Esophagus squamous epithelium (tissue), 5 donors: Measurements from ENCODE around the gene FUT7. TPM values are rescaled to one million over a fixed set of nuclear protein-coding genes. Genes with fewer than 3 reads are reported as not detected.

Experiments
- DNase-seq: peaks from one replicate; lab custom pipeline; 2025; lab: John Stamatoyannopoulos, UW
- H3K27ac ChIP-seq, 4 donors: fragments of 200-600 bp; sonication (generic); one replicate each; pipeline ENCODE4 v1.5.1; 2016 to 2019; ENCODE audit warnings: mild to moderate bottlenecking in 1 of 4
- H3K27me3 ChIP-seq, 4 donors: fragments of 200-600 bp; sonication (generic); 1 replicate in 3 of 4; 2 replicates in 1 of 4; pipeline versions ENCODE4 v1.5.1 to v1.6.0; 2017 to 2021; ENCODE audit warnings: antibody characterized with exemption in 1 of 4
- H3K36me3 ChIP-seq, 3 donors: fragments of 200-600 bp; sonication (generic); one replicate each; pipeline ENCODE4 v1.5.1; 2016 to 2019
- H3K4me1 ChIP-seq, 3 donors: fragments of 200-600 bp; sonication (generic); one replicate each; pipeline ENCODE4 v1.5.1; 2017 to 2019
- H3K4me3 ChIP-seq, 4 donors: fragments of 200-600 bp; sonication (generic); 1 replicate in 3 of 4; 2 replicates in 1 of 4; pipeline ENCODE4 v1.5.1; 2016 to 2019; ENCODE audit warnings: mild to moderate bottlenecking in 2 of 4, moderate library complexity in 1 of 4
- H3K9me3 ChIP-seq, 3 donors: fragments of 200-600 bp; sonication (generic); one replicate each; pipeline ENCODE4 v1.5.1; 2016 to 2019
- CTCF ChIP-seq, 6 experiments: fragments of 450-650 bp in 4 of 6; fragments of 200-600 bp in 2 of 6; sonication (generic) in 2 of 6; IDR thresholded peaks; one replicate each; pipeline ENCODE4 v1.5.1; 2016 to 2019; ENCODE audit warnings: antibody characterized with exemption in 6 of 6, mild to moderate bottlenecking in 4 of 6, moderate library complexity in 4 of 6
- POLR2A ChIP-seq, 4 donors: fragments of 450-650 bp; IDR thresholded peaks; one replicate each; pipeline ENCODE4 v1.6.1; 2017; ENCODE audit warnings: antibody characterized with exemption in 4 of 4, mild to moderate bottlenecking in 4 of 4, moderate library complexity in 3 of 4
- WGBS, 2 donors: methylation state at CpG; one replicate each; pipeline ENCODE4 v1.1.5; 2018; 5-methylcytosine and 5-hydroxymethylcytosine counted together
- intact Hi-C: fragments of 100-400 bp; cut with DNase I; formaldehyde crosslinking; loops from one replicate; pipeline ENCODE4 v1.15.0; 2022
- total RNA-seq, 4 donors: library from RNA; depleted of rRNA; stranded (reverse); fragments of >200 nt; gene quantifications; one replicate each; pipeline ENCODE4 v1.1.0, GENCODE V29; 2016
- donor health status: DM: yes; HTN: yes; CAD: no.

The FUT7 gene
- total RNA-seq, 4 donors from 2014 or later = 0.13 to 0.38 (median 0.21) TPM; not detected in 1

GRCh38 chr9:137062384-137062783, 30.5 kb upstream of the FUT7 start:
- Histone ChIP-seq H3K36me3 (no peaks in the 10 kb centered on the region), H3K4me3 (no peak overlapping the region), H3K4me1 (peaks cover 0 to 38% (median 3%) of the 10 kb centered on the region in 3 donors), H3K27ac (no peak overlapping the region), H3K27me3 (no peaks in the 10 kb centered on the region), H3K9me3 (no peaks in the 10 kb centered on the region)
- no peak for TF ChIP-seq CTCF (IDR thresholded peaks at IDR 0.05)
- TF ChIP-seq POLR2A (IDR thresholded peaks at IDR 0.05) = no peak
- intact Hi-C loops = no loop called here
- WGBS, 2 donors = 19 to 26% methylated on average over 4 to 9 of the region's 15 CpGs
- no peak for DNase-seq

- TF ChIP-seq CTCF (IDR thresholded peaks at IDR 0.05) = no peak
- no peak for TF ChIP-seq POLR2A (IDR thresholded peaks at IDR 0.05)
- peaks cover 0 to 21% (median 0%) of the 10 kb centered on the region in 4 donors for H3K27me3 ChIP-seq
- WGBS, 2 donors = 83 to 88% methylated on average over 8 to 9 of the region's 9 CpGs
- intact Hi-C loops = no loop called here
- H3K27ac ChIP-seq = no peak overlapping the region
- H3K4me3 ChIP-seq = no peak overlapping the region
- no peak for DNase-seq
- H3K4me1 ChIP-seq = peaks cover 23 to 59% (median 24%) of the 10 kb centered on the region in 3 donors
- no peaks in the 10 kb centered on the region for H3K36me3 ChIP-seq
- H3K9me3 ChIP-seq = no peaks in the 10 kb centered on the region
Measured at GRCh38 chr9:137058521-137059234, 26.8 kb upstream of the FUT7 start.

GRCh38 chr9:137057545-137057944, 25.7 kb upstream of the FUT7 start:
- Histone ChIP-seq H3K36me3 (no peaks in the 10 kb centered on the region), H3K4me3 (no peak overlapping the region), H3K27ac (no peak overlapping the region), H3K9me3 (no peaks in the 10 kb centered on the region), H3K4me1 (peaks cover 29 to 61% (median 35%) of the 10 kb centered on the region in 3 donors), H3K27me3 (peaks cover 0 to 32% (median 2%) of the 10 kb centered on the region in 4 donors)
- intact Hi-C loops = no loop called here
- TF ChIP-seq POLR2A (IDR thresholded peaks at IDR 0.05) (no peak), CTCF (IDR thresholded peaks at IDR 0.05) (no peak)
- WGBS, 2 donors = 46 to 69% methylated on average over 16 of the region's 16 CpGs
- no peak for DNase-seq

- H3K27me3 ChIP-seq = peaks cover 0 to 39% (median 2%) of the 10 kb centered on the region in 4 donors
- H3K4me3 ChIP-seq = no peak overlapping the region
- intact Hi-C loops = no loop called here
- H3K4me1 ChIP-seq = peaks cover 29 to 55% (median 35%) of the 10 kb centered on the region in 3 donors
- 59 to 64% methylated on average over 15 to 17 of the region's 17 CpGs for WGBS, 2 donors
- no peaks in the 10 kb centered on the region for H3K36me3 ChIP-seq
- H3K9me3 ChIP-seq = no peaks in the 10 kb centered on the region
- H3K27ac ChIP-seq = no peak overlapping the region
- DNase-seq = no peak
- TF ChIP-seq POLR2A (IDR thresholded peaks at IDR 0.05) (no peak), CTCF (IDR thresholded peaks at IDR 0.05) (no peak)
Measured at GRCh38 chr9:137056739-137057415, 25.0 kb upstream of the FUT7 start.
